Activated CD4-positive, alpha-beta memory T cell treated with anti-CD3 and anti-CD28 coated beads for 36 hours (primary cell): ENCODE data around the gene CLNK. TPM values are rescaled to one million over a fixed set of nuclear protein-coding genes. Genes with fewer than 3 reads are reported as not detected.
"Not testable (repeated sequence)": the region's sequence is repeated elsewhere in the genome, so short reads cannot be mapped to it uniquely, and the experiment has no call there.

Experiments used
- CTCF ChIA-PET: fragments of 350-600 bp; sonication (Branson Sonifier 250); formaldehyde crosslinking; loops from one replicate; lab custom pipeline; 2021; ENCODE audit warnings: antibody characterized with exemption, inconsistent platforms; lab: Charles Lee
- POLR2A ChIA-PET: fragments of 350-600 bp; sonication (Branson Sonifier 250); formaldehyde crosslinking; loops from one replicate; lab custom pipeline; 2021; ENCODE audit warnings: antibody characterized with exemption; lab: Charles Lee
- DNase-seq: peaks from one replicate; pipeline ENCODE4 v3.0.0-alpha.2; 2020
- H3K27ac Mint-ChIP-seq: one replicate; pipeline ENCODE4 v1.8.0; 2021; ENCODE audit warnings: mixed read lengths
- H3K27me3 Mint-ChIP-seq: one replicate; pipeline ENCODE4 v1.8.0; 2021; ENCODE audit warnings: mixed read lengths
- H3K36me3 Mint-ChIP-seq: one replicate; pipeline ENCODE4 v1.8.0; 2021; ENCODE audit warnings: mixed read lengths
- H3K4me1 Mint-ChIP-seq: one replicate; pipeline ENCODE4 v1.8.0; 2021; ENCODE audit warnings: low read depth, mixed read lengths
- H3K4me3 Mint-ChIP-seq: one replicate; pipeline ENCODE4 v1.8.0; 2021; ENCODE audit warnings: mild to moderate bottlenecking, mixed read lengths
- H3K9me3 Mint-ChIP-seq: one replicate; pipeline ENCODE4 v1.8.0; 2021; ENCODE audit warnings: mixed read lengths
- intact Hi-C: fragments of 100-400 bp; cut with micrococcal nuclease; formaldehyde crosslinking; loops from one replicate; pipeline ENCODE4 v1.15.1; 2023
- total RNA-seq, 2 experiments: library from RNA; stranded (reverse); gene quantifications; one replicate each; pipeline ENCODE4 v1.2.3, GENCODE V29; 2021

Gene CLNK
- total RNA-seq, 2 experiments from 2014 or later: not detected

DNA sequence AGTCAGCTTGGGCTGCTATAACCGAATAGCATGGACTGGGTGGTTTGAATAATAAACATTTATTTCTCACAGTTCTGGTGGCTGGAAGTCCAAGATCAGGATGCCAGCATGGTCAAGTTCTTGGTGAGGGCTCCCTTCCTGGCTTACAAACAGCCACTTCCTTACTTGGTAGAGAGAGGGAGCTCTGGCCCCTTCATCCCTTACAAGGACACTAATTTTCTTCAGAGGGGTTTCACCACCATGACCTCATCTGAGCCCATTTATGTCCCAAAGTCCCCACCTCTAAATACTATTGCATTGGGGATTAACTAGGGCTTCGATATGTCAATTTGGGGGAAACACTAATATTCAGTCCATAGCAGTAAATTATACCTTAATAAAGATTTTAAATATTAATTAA, 61.8 kb downstream of the CLNK start:
- intact Hi-C loops: no loop called here
- POLR2A ChIA-PET: no interaction called here
- no peaks in the 10 kb centered on the region for H3K9me3 Mint-ChIP-seq

DNA sequence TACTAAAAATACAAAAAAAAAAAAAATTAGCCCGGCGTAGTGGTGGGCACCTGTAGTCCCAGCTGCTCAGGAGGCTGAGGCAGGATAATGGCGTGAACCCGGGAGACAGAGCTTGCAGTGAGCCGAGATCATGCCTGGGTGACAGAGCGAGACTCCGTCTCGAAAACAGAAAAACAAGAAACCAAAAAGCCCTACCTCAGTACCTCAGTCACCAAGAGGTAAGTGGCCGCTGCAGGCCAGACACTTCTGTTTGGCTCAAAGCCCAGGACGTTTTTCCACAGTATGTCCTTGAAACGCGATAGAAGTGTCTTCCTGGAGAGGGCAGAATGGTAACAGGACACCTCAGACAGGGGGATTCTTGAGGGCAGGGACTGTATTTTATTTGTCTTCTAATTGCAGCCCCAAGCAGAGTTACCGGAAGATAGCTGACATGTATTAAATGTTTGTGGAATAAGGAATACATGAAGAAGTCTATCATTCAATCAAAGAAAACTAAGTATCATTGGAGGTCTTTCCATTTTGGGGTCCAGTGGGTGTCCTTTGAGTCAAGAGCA, 63.6 kb downstream of the CLNK start:
- DNase-seq: no peak
- intact Hi-C loops: no loop called here
- no peaks in the 10 kb centered on the region for H3K27me3 Mint-ChIP-seq
- H3K4me1 Mint-ChIP-seq: no peaks in the 10 kb centered on the region
- H3K27ac Mint-ChIP-seq: no peak overlapping the region
- no peak overlapping the region for H3K4me3 Mint-ChIP-seq
- CTCF ChIA-PET: no interaction called here
- no peaks in the 10 kb centered on the region for H3K36me3 Mint-ChIP-seq
- POLR2A ChIA-PET: no interaction called here
- H3K9me3 Mint-ChIP-seq: no peaks in the 10 kb centered on the region

More for the DNA sequence above, 61.8 kb downstream of the CLNK start:
- no peak for DNase-seq
- no peaks in the 10 kb centered on the region for H3K27me3 Mint-ChIP-seq
- H3K4me3 Mint-ChIP-seq: no peak overlapping the region
- H3K36me3 Mint-ChIP-seq: no peaks in the 10 kb centered on the region
- no peak overlapping the region for H3K27ac Mint-ChIP-seq
- CTCF ChIA-PET: interaction anchor here (1.4 kb wide), 1 partner anchor 12 kb away, joined by 3 read pairs; no protein-coding TSS in a partner anchor
- no peaks in the 10 kb centered on the region for H3K4me1 Mint-ChIP-seq

DNA sequence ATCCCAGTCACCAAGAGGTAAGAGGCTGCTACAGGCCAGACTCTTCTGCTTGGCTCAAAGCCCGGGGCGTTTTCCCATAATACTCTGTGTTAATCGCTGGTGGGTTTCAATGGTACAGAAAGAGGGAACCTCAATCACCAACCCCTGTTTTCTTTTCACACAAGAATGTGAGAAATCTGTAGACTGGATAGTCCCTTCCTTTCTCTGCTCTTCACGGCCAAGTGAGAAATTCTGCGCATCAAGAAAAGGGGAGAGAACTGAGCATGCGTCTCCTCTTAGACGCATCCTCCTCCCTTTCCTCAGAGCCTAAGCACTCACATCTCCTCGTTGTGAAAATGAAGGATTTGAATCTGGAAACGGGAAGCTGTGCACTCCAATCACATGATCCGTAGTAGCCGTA, 64.7 kb downstream of the CLNK start:
- CTCF ChIA-PET: no interaction called here

DNA sequence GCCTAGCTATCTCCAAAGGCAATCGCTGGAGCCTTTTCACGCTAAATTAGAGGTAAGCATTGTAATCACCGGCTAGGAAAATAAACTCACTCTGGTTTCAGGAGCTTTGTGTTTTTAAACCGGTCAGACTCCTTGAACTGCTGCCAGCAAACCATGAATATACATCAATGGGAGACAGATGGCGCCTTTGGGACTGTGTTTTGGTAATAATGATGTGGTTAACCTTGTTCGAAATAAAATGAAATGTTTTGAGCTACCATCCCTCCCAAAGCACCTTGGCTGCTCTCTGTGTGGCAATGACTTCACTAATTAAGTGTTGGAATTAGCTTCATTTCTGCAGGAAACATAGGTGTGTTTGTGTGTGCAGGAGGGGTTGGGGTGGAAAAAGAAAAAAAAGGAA, 65.3 kb downstream of the CLNK start:
- Mint-ChIP-seq H3K27me3 (no peaks in the 10 kb centered on the region), H3K27ac (no peak overlapping the region), H3K9me3 (no peaks in the 10 kb centered on the region), H3K4me1 (no peaks in the 10 kb centered on the region), H3K36me3 (no peaks in the 10 kb centered on the region), H3K4me3 (no peak overlapping the region)
- ChIA-PET CTCF (no interaction called here), POLR2A (no interaction called here)
- DNase-seq: no peak
- intact Hi-C loops: no loop called here

More for the DNA sequence above, 64.7 kb downstream of the CLNK start:
- no peak for DNase-seq
- H3K27me3 Mint-ChIP-seq: no peaks in the 10 kb centered on the region
- POLR2A ChIA-PET: no interaction called here
- no peaks in the 10 kb centered on the region for H3K36me3 Mint-ChIP-seq
- H3K4me3 Mint-ChIP-seq: no peak overlapping the region
- no peaks in the 10 kb centered on the region for H3K4me1 Mint-ChIP-seq
- intact Hi-C loops: no loop called here
- no peak overlapping the region for H3K27ac Mint-ChIP-seq
- H3K9me3 Mint-ChIP-seq: no peaks in the 10 kb centered on the region

DNA sequence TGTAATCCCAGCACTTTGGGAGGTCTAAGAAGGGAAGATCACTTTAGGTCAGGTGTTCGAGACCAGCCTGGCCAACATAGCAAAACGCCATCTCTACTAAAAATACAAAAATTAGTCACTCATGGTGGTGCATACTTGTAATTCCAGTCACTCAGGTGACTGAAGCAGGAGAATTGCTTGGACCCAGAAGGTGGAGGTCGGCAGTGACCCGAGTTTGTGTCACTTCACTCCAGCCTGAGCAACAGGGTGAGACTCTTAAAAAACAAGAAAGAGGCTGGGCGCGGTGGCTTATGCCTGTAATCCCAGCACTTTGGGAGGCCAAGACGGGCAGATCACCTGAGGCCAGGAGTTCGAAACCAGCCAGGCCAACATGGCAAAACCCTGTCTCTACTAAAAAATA, 69.6 kb downstream of the CLNK start:
- H3K4me1 Mint-ChIP-seq, H3K27ac Mint-ChIP-seq, H3K27me3 Mint-ChIP-seq, DNase-seq, CTCF ChIA-PET, H3K9me3 Mint-ChIP-seq, H3K36me3 Mint-ChIP-seq, POLR2A ChIA-PET, H3K4me3 Mint-ChIP-seq, intact Hi-C loops: not testable (repeated sequence)

DNA sequence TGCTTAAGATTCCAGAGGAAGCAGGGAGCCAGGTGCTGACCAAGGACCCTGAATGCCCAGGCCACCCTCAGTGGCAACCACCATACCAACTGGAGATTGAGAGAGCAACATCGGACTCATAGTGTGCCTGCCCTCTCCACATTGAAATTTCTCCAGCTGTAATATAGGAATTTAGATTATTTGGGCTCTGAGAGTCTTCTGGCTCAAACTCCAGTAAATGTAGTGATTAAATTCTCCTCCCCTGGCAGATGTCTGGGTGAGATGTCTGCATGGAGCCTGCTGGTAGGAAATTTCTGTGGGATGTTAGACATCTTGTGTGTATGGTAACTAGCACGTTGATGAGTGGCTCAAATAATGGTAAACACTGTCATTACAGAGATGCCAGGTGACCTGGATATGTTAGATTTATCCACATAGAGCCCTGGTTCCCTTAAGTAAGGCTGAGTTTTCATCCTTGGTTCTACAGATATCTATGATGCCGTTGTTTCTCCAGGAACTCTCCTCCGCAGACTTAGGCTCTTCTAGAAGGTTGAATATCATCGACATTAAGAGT, 70.6 kb downstream of the CLNK start:
- H3K9me3 Mint-ChIP-seq: no peaks in the 10 kb centered on the region
- H3K27me3 Mint-ChIP-seq: no peaks in the 10 kb centered on the region
- CTCF ChIA-PET: no interaction called here
- no peak for DNase-seq
- intact Hi-C loops: no loop called here
- H3K27ac Mint-ChIP-seq: no peak overlapping the region
- no peak overlapping the region for H3K4me3 Mint-ChIP-seq
- H3K4me1 Mint-ChIP-seq: no peaks in the 10 kb centered on the region
- H3K36me3 Mint-ChIP-seq: no peaks in the 10 kb centered on the region
- POLR2A ChIA-PET: interaction anchor here (0.5 kb wide), 1 partner anchor 661 kb away, joined by 3 read pairs; no protein-coding TSS in a partner anchor

DNA sequence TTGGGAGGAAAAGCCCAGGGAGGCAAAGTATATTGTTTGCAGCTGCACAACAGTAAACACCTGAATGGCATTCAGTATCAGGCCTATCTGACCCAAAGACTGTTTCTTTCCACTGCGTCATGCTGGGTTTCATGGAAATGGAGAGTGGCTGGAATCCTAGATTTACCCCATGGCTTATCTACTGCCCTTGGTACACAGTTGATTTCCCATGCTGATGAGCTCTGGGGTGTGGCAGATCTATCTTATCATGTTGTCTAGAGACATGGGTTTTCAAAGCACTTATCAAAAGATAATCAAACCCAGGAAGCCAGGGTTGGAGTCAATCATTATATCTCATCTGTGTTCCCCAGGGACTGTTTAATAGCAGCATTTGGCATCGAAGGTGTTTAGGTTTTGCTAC, 72.1 kb downstream of the CLNK start:
- POLR2A ChIA-PET: no interaction called here
- Mint-ChIP-seq H3K27me3 (no peaks in the 10 kb centered on the region), H3K36me3 (no peaks in the 10 kb centered on the region), H3K9me3 (no peaks in the 10 kb centered on the region), H3K4me3 (no peak overlapping the region), H3K27ac (no peak overlapping the region), H3K4me1 (no peaks in the 10 kb centered on the region)
- DNase-seq: no peak
- intact Hi-C loops: no loop called here
- CTCF ChIA-PET: no interaction called here

DNA sequence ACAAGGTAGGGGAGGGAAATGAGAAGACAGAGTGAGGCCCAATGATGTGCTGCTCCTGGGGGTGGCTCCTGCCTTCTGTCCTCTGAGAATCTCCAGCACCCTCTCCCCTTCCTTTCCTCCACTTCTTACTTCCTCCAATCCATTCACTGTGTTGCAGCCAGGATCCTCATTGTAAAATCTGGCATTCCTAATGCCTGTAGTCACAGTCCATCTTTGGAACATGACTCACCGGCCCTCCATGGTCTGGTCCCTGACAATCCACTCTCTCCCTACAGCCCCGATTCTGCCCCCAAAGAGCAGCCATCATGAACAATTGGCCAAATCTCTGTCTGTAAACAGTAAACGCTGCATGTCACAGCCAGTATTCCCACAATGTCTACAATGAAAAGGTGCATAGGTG, 72.9 kb downstream of the CLNK start:
- H3K27ac Mint-ChIP-seq: no peak overlapping the region
- H3K4me3 Mint-ChIP-seq: no peak overlapping the region
- CTCF ChIA-PET: no interaction called here
- no peaks in the 10 kb centered on the region for H3K4me1 Mint-ChIP-seq
- POLR2A ChIA-PET: no interaction called here
- H3K36me3 Mint-ChIP-seq: no peaks in the 10 kb centered on the region
- no peaks in the 10 kb centered on the region for H3K27me3 Mint-ChIP-seq
- no peak for DNase-seq
- H3K9me3 Mint-ChIP-seq: no peaks in the 10 kb centered on the region
- intact Hi-C loops: no loop called here

DNA sequence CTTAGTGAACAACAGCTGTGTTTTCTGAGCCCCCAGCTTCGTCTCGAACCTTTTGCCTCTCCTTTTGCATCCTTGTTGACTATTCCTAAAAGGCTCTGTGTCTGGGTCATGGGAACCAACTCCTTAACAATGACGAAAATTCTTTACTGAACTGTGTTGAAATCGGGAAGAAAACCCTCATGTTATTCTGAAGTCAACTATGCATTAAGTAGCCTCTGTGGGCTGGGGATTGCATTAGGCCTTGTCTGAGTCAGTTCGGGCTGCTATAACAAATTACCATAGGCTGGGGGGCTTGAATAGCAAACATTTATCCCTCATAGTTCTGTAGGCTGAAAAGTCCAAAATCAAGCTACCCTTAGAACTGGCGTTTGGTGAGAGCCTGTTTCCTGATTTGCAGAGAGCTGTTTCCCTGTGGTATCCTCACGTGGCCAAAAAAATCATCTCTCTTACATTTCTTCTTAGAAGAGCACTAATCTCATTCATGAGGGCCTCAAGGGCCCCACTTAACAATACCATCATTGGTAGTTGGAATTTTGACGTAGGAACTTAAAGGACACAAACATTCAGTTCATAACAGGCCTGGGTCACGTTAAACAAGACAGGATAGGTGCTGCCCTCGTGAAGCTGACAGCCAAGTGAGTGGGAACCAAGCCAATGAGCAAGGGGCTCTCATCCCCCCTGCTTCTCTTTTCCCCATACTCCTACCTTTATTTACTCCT, 75.9 kb downstream of the CLNK start:
- ChIA-PET POLR2A (no interaction called here), CTCF (no interaction called here)
- intact Hi-C loops: no loop called here
- Mint-ChIP-seq H3K27ac (no peak overlapping the region), H3K4me1 (no peaks in the 10 kb centered on the region), H3K4me3 (no peak overlapping the region), H3K27me3 (no peaks in the 10 kb centered on the region), H3K9me3 (no peaks in the 10 kb centered on the region), H3K36me3 (no peaks in the 10 kb centered on the region)
- DNase-seq: no peak

DNA sequence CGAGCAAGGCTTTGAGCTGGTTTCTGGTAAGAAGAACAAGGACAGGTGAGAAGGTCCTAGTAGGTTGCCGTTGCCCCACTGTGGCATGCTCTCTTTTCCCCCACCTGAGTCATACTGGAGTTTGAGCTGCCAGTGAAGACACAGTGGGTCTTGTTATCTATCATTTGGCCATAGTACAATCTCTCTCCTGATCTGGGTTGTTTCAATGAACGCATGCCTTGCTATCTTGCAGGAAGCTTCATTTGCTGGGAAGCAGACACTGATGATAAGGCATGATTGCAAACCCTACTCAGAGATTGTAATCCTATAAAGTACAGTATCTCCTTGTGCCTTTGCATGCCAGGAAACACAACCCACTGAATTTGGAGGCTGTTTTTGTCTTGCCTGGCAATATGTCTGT, 77.4 kb downstream of the CLNK start:
- ChIA-PET CTCF (no interaction called here), POLR2A (no interaction called here)
- Mint-ChIP-seq H3K4me3 (no peak overlapping the region), H3K36me3 (no peaks in the 10 kb centered on the region), H3K27ac (no peak overlapping the region), H3K9me3 (no peaks in the 10 kb centered on the region), H3K4me1 (no peaks in the 10 kb centered on the region), H3K27me3 (no peaks in the 10 kb centered on the region)
- intact Hi-C loops: no loop called here
- DNase-seq: no peak

DNA sequence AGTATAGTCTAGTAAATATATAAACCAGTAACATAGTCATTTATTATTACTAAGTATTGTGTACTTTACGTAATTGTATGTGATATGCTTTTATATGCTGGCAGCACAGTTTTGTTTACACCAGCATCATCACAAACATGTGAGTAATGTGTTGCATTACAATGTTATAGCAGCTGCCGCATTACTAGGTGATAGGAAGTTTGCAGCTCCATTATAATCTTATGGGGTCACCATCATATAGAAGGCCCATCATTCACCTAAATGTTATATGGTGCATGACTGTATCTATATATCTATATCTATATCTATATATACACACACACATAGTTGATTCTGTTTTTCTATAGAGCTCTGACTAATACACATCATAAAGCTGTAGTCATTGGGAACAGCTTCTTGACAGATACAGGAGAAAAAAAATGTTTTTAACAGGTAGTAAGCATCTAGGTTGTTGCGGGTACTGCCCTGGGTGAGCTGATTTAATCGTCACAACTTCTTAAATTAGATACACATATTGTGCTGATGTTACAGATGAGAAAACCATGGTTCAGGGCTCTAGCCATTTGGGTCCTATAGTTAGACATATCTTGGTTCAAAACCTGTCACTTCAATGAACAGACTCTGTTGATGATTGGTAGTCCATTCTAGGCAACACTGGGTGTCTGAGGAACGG, 77.9 kb downstream of the CLNK start:
- no peaks in the 10 kb centered on the region for H3K9me3 Mint-ChIP-seq
- intact Hi-C loops: no loop called here
- H3K4me3 Mint-ChIP-seq: no peak overlapping the region
- no peaks in the 10 kb centered on the region for H3K4me1 Mint-ChIP-seq
- DNase-seq: no peak
- POLR2A ChIA-PET: no interaction called here
- no peaks in the 10 kb centered on the region for H3K36me3 Mint-ChIP-seq
- no peaks in the 10 kb centered on the region for H3K27me3 Mint-ChIP-seq
- CTCF ChIA-PET: no interaction called here
- H3K27ac Mint-ChIP-seq: no peak overlapping the region

DNA sequence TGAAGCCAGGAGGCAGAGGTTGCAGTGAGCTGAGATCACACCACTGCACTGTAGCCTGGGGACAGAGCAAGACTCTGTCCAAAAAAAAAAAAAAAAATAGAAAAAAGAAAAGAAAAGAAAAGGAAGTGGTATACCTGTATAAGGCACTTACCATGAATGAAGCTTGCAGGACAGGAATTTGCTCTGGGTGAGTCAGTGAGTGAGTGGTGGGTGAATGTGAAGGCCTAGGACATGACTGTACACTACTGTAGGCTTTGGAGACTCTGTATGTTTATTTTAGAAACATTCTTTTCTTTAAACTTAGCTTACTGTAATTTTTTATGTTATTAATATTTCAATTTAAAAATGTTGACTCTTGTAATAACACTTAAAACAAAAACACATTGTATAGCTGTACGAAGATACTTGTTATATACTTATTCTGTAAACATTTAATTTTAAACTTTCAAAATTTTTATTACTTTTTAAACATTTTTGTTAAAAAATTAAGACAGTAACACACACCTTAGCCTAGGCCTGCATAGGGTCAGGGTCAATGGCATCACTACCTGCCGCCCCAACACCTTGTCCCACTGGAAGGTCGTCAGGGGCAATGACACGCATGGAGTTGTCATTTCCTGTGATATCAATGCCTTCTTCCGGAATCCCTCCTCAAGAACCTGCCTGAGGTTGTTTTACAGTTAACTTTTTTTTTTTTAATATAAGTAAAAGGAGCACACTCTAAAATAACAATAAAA, 78.7 kb downstream of the CLNK start:
- Mint-ChIP-seq H3K4me1 (no peaks in the 10 kb centered on the region), H3K27ac (no peak overlapping the region), H3K36me3 (no peaks in the 10 kb centered on the region), H3K9me3 (no peaks in the 10 kb centered on the region), H3K27me3 (no peaks in the 10 kb centered on the region), H3K4me3 (no peak overlapping the region)
- intact Hi-C loops: no loop called here
- POLR2A ChIA-PET: no interaction called here
- no peak for DNase-seq
- CTCF ChIA-PET: no interaction called here
